Heart left ventricle (tissue), 16 donors: Measurements from ENCODE around the gene MRLN. TPM values are rescaled to one million over a fixed set of nuclear protein-coding genes. Genes with fewer than 3 reads are reported as not detected.

Source experiments
- ATAC-seq, 4 donors: fragments of 200-7000 bp; cut with Tn5 transposase; one replicate each; pipeline ENCODE4 v1.9.1; 2020 to 2022; ENCODE audit warnings: moderate library complexity in 4 of 4, mild to moderate bottlenecking in 3 of 4, moderate number of reproducible peaks in 1 of 4
- DNase-seq, 5 donors: peaks; one replicate each; pipeline ENCODE4 v3.0.0-alpha.2; 2020
- H3K27ac ChIP-seq, 12 donors: fragments of 200-600 bp; sonication (generic) in 4 of 12; one replicate each; pipeline versions ENCODE4 v1.5.0 to v1.8.0; 2016 to 2022; ENCODE audit warnings: mild to moderate bottlenecking in 2 of 12
- H3K27me3 ChIP-seq, 9 donors: fragments of 200-600 bp; sonication (generic) in 2 of 9; one replicate each; pipeline versions ENCODE4 v1.5.1 to v1.8.0; 2016 to 2022; ENCODE audit warnings: mild to moderate bottlenecking in 3 of 9
- H3K36me3 ChIP-seq, 9 donors: fragments of 200-600 bp; sonication (generic) in 2 of 9; one replicate each; pipeline versions ENCODE4 v1.5.0 to v1.8.0; 2018 to 2022; ENCODE audit warnings: mild to moderate bottlenecking in 2 of 9
- H3K4me1 ChIP-seq, 12 donors: fragments of 200-600 bp; sonication (generic) in 4 of 12; one replicate each; pipeline versions ENCODE4 v1.5.0 to v1.8.0; 2016 to 2022; ENCODE audit warnings: mild to moderate bottlenecking in 3 of 12
- H3K4me3 ChIP-seq, 12 donors: fragments of 200-600 bp; sonication (generic) in 4 of 12; one replicate each; pipeline versions ENCODE4 v1.5.0 to v1.8.0; 2017 to 2022; ENCODE audit warnings: mild to moderate bottlenecking in 9 of 12, moderate library complexity in 4 of 12
- H3K9me3 ChIP-seq, 12 donors: fragments of 200-600 bp; sonication (generic) in 4 of 12; one replicate each; pipeline versions ENCODE4 v1.5.0 to v1.8.0; 2016 to 2022; ENCODE audit warnings: mild to moderate bottlenecking in 1 of 12
- CTCF ChIP-seq, 12 donors: fragments of 200-600 bp; sonication (generic) in 4 of 12; IDR thresholded peaks; one replicate each; pipeline versions ENCODE4 v1.5.0 to v1.8.0; 2018 to 2022; ENCODE audit warnings: antibody characterized with exemption in 12 of 12, mild to moderate bottlenecking in 5 of 12
- POLR2A ChIP-seq, 2 donors: fragments of 450-650 bp; IDR thresholded peaks; one replicate each; pipeline ENCODE4 v1.6.1; 2017; ENCODE audit warnings: antibody characterized with exemption in 2 of 2, mild to moderate bottlenecking in 2 of 2, moderate library complexity in 2 of 2
- WGBS, 4 donors: extraction: QIAGEN DNeasy Blood & Tissue Kit in 2 of 4; methylation state at CpG; one replicate each; pipeline versions ENCODE4 v1.1.5 to v1.1.7; 2013 to 2018; 5-methylcytosine and 5-hydroxymethylcytosine counted together
- intact Hi-C, 10 donors: fragments of 100-400 bp; cut with DNase I; formaldehyde crosslinking; loops; one replicate each; pipeline versions ENCODE4 v1.11.1 to v1.14.2; 2022
- polyA plus RNA-seq, 2 donors: library from polyadenylated mRNA; stranded (reverse); fragments of 200-250 nt; gene quantifications; one replicate each; pipeline ENCODE4 v1.2.3, GENCODE V29; 2013
- total RNA-seq, 9 donors: library from RNA; depleted of rRNA in 2 of 9; stranded (reverse); fragments of >200 nt in 2 of 9; fragmentation: NEBNext Ultra II Directional in 3 of 9; extraction: Animal tissue kit (Norgen Biotek cat#: 25700) in 3 of 9; gene quantifications; one replicate each; pipeline versions ENCODE4 v1.1.0 to v1.2.4, GENCODE V29; 2016 to 2023
- donor health status: ischemic (EF 13 %, LVEDD 7.1; RV severe dilation, severe dysfunction).
- donor health status: healthy with polysubstance abuse.
- donor health status: DM: no; HTN: yes; CAD: no.
- donor health status: DM: no; HTN: no; CAD: no.
- donor health status: ischemic (EF 25% LVEDD 6.9; RV normal size, moderate dysfunction).
- donor health status: ischemic (EF 25% LVEDD 5.7; RV mildly dilated, moderate dysfunction).
- donor health status: healthy.
- donor health status: DM: yes; HTN: yes; CAD: no.
- donor health status: ischemic (EF 35%, LVEDD 5.7; RV mildly dilated, moderate dysfunction).
- donor health status: nonischemic (EF 11% LVEDD 7.7; RV severe dilation, severe dysfunction).
- donor health status: DM: yes; HTN: yes; CAD: no.
- donor health status: PGD.
- donor health status: ischemic (EF 29% LVEDD 5.4; RV normal size, mild dysfunction).
- donor health status: nonischemic (EF 23%, LVEDD 6.1; RV moderate dilation, normal function).

The MRLN gene
- total and polyA plus RNA-seq, 11 donors: 2.2 TPM; not detected in 10

- TF ChIP-seq POLR2A (IDR thresholded peaks at IDR 0.05): no peak
- TF ChIP-seq CTCF (IDR thresholded peaks at IDR 0.05): no peak
- WGBS, 4 donors: 68 to 74% (median 70%) methylated on average over 6 of the region's 6 CpGs
- Histone ChIP-seq H3K27me3 (no peaks in the 10 kb centered on the region), H3K9me3 (no peaks in the 10 kb centered on the region), H3K27ac (peak overlapping the region in 3 of 12 donors; percentile 7 to 51 (median 15)), H3K4me3 (no peak overlapping the region), H3K4me1 (peaks cover 0 to 10% (median 0%) of the 10 kb centered on the region in 12 donors), H3K36me3 (no peaks in the 10 kb centered on the region)
- peak; percentile 58 to 84 (median 74) for ATAC-seq
- DNase-seq: peak in 3 of 5 donors; percentile 22 to 41 (median 24)
- intact Hi-C loops: no loop called here
These were observed 26.7 kb upstream of the MRLN start for GRCh38 chr10:59779756-59780533.

- Histone ChIP-seq H3K27ac (no peak overlapping the region), H3K9me3 (no peaks in the 10 kb centered on the region), H3K36me3 (no peaks in the 10 kb centered on the region), H3K27me3 (no peaks in the 10 kb centered on the region), H3K4me1 (peaks cover 0 to 2% (median 0%) of the 10 kb centered on the region in 12 donors), H3K4me3 (no peak overlapping the region)
- 92 to 94% (median 93%) methylated on average over 2 to 6 of the region's 6 CpGs for WGBS, 4 donors
- no peak for ATAC-seq
- DNase-seq: no peak
- intact Hi-C loops: no loop called here
- TF ChIP-seq CTCF (IDR thresholded peaks at IDR 0.05) (no peak), POLR2A (IDR thresholded peaks at IDR 0.05) (no peak)
These were observed 21.2 kb upstream of the MRLN start for GRCh38 chr10:59774451-59774850.

- intact Hi-C loops: no loop called here
- no peak for DNase-seq
- Histone ChIP-seq H3K27ac (no peak overlapping the region), H3K36me3 (no peaks in the 10 kb centered on the region), H3K4me3 (no peak overlapping the region), H3K27me3 (no peaks in the 10 kb centered on the region), H3K9me3 (no peaks in the 10 kb centered on the region), H3K4me1 (no peaks in the 10 kb centered on the region)
- 94 to 100% (median 96%) methylated on average over 2 of the region's 2 CpGs for WGBS, 4 donors
- ATAC-seq: no peak
- no peak for TF ChIP-seq CTCF (IDR thresholded peaks at IDR 0.05)
- no peak for TF ChIP-seq POLR2A (IDR thresholded peaks at IDR 0.05)
These were observed 19.8 kb upstream of the MRLN start for GRCh38 chr10:59773088-59773487.

- Histone ChIP-seq H3K9me3 (no peaks in the 10 kb centered on the region), H3K27ac (no peak overlapping the region), H3K36me3 (no peaks in the 10 kb centered on the region), H3K4me1 (no peaks in the 10 kb centered on the region), H3K4me3 (no peak overlapping the region), H3K27me3 (no peaks in the 10 kb centered on the region)
- DNase-seq (no peak), ATAC-seq (no peak)
- no peak for TF ChIP-seq POLR2A (IDR thresholded peaks at IDR 0.05)
- WGBS, 4 donors: 92 to 97% (median 94%) methylated on average over 7 of the region's 7 CpGs
- intact Hi-C loops: no loop called here
These were observed 18.0 kb upstream of the MRLN start for GRCh38 chr10:59771162-59771807.
